GM12878 (cell line): ENCODE data around the gene HPD. TPM values are rescaled to one million over a fixed set of nuclear protein-coding genes. Genes with fewer than 3 reads are reported as not detected.

ENCODE experiments used
- ATAC-seq: fragments of 200-7000 bp; cut with Tn5 transposase; 3 replicates; pipeline ENCODE4 v1.9.1; 2020; ENCODE audit warnings: mild to moderate bottlenecking, moderate library complexity
- BruUV-seq: library from RNA; stranded (reverse); fragments of 400-500 nt; replicated peaks from 2 replicates; lab custom pipeline; 2021; lab: Mats Ljungman, UMichigan
- CTCF ChIA-PET: fragments of 300-600 bp; sonication (Branson Sonifier 250); formaldehyde crosslinking; extraction: SDS; loops from one replicate; lab custom pipeline; 2021; ENCODE audit warnings: inconsistent platforms; lab: Yijun Ruan, JAX
- POLR2A ChIA-PET: fragments of 350-600 bp; formaldehyde crosslinking; extraction: SDS; loops from one replicate; lab custom pipeline; 2021; ENCODE audit warnings: inconsistent platforms; lab: Charles Lee
- RAD21 ChIA-PET: fragments of 300-600 bp; sonication (Branson Sonifier 250); formaldehyde crosslinking; loops from one replicate; lab custom pipeline; 2023; ENCODE audit warnings: antibody characterized with exemption; ENCODE audit not compliant: unreplicated experiment; lab: Charles Lee
- SMC1A ChIA-PET: fragments of 300-600 bp; sonication (Branson Sonifier 250); formaldehyde crosslinking; loops from one replicate; lab custom pipeline; 2023; ENCODE audit not compliant: unreplicated experiment, uncharacterized antibody; lab: Charles Lee
- DNase-seq: peaks from one replicate; pipeline ENCODE4 v3.0.0-alpha.2; 2011; ENCODE audit warnings: low read depth, low spot score
- FAIRE-seq: peaks from 3 replicates; lab custom pipeline; 2011; peaks lifted over from hg19 to GRCh38; lab: Jason Lieb, UNC
- H2AFZ ChIP-seq: 2 replicates; pipeline ENCODE4 v1.6.0; 2011; ENCODE audit warnings: low read depth, low read length, control low read depth; ENCODE audit not compliant: control insufficient read depth
- H3K27ac ChIP-seq: 2 replicates; pipeline ENCODE4 v1.5.1; 2011; ENCODE audit warnings: control low read depth; ENCODE audit not compliant: control insufficient read depth, insufficient read depth
- H3K27me3 ChIP-seq, 2 experiments: replicated peaks in 1 of 2; 2 replicates each; pipeline versions ENCODE4 v1.6.0 to v1.6.1; 2011; ENCODE audit warnings: low read length in 1 of 2; ENCODE audit not compliant: control insufficient read depth in 2 of 2, insufficient read depth in 2 of 2
- H3K36me3 ChIP-seq, 2 experiments: 2 replicates each; pipeline ENCODE4 v1.5.1; 2011; ENCODE audit warnings: low read length in 1 of 2; ENCODE audit not compliant: control insufficient read depth in 2 of 2, insufficient read depth in 2 of 2
- H3K4me1 ChIP-seq: 2 replicates; pipeline ENCODE4 v1.6.1; 2011; ENCODE audit warnings: mild to moderate bottlenecking, low read length, moderate library complexity, mixed read lengths; ENCODE audit not compliant: control insufficient read depth, insufficient read depth
- H3K4me2 ChIP-seq: 2 replicates; pipeline ENCODE4 v1.6.0; 2011; ENCODE audit warnings: control low read depth; ENCODE audit not compliant: control insufficient read depth, insufficient read depth
- H3K4me3 ChIP-seq: fragments of 200-600 bp; sonication (generic); 2 replicates; pipeline ENCODE4 v1.5.1; 2016
- H3K79me2 ChIP-seq: 2 replicates; pipeline ENCODE4 v1.6.0; 2011; ENCODE audit warnings: low read length; ENCODE audit not compliant: control insufficient read depth, insufficient read depth
- H3K9ac ChIP-seq: 2 replicates; pipeline ENCODE4 v1.8.0; 2011; ENCODE audit warnings: low read length, control low read depth, mixed read lengths; ENCODE audit not compliant: control insufficient read depth, insufficient read depth
- H3K9me3 ChIP-seq: replicated peaks from 3 replicates; pipeline ENCODE4 v1.5.1; 2011; ENCODE audit warnings: mild to moderate bottlenecking, low read length; ENCODE audit not compliant: control insufficient read depth, insufficient read depth
- H4K20me1 ChIP-seq: 2 replicates; pipeline ENCODE4 v1.6.0; 2011; ENCODE audit not compliant: control insufficient read depth, insufficient read depth
- BACH1 ChIP-seq: fragments of 450-650 bp; IDR thresholded peaks from 2 replicates; pipeline ENCODE4 v1.6.1; 2017; ENCODE audit warnings: mild to moderate bottlenecking, borderline replicate concordance
- BCL3 ChIP-seq: IDR thresholded peaks from 2 replicates; pipeline ENCODE4 v1.6.1; 2011; ENCODE audit warnings: borderline replicate concordance, low read depth, mild to moderate bottlenecking, moderate library complexity, low read length; ENCODE audit not compliant: insufficient read depth, poor library complexity, severe bottlenecking
- CREB1 ChIP-seq: IDR thresholded peaks from 2 replicates; pipeline ENCODE4 v1.6.1; 2012; ENCODE audit warnings: low read depth, mild to moderate bottlenecking, inconsistent platforms
- EGR1 ChIP-seq, 2 experiments: IDR thresholded peaks; 1 replicate in 1 of 2; 2 replicates in 1 of 2; pipeline ENCODE4 v1.6.1; 2011 to 2012; ENCODE audit warnings: low read depth in 2 of 2, low read length in 2 of 2, borderline replicate concordance in 1 of 2, mild to moderate bottlenecking in 1 of 2, moderate library complexity in 1 of 2
- FOXK2 ChIP-seq: fragments of 450-650 bp; IDR thresholded peaks from 2 replicates; pipeline ENCODE4 v1.6.1; 2017; ENCODE audit warnings: mild to moderate bottlenecking, moderate library complexity
- LARP7 ChIP-seq: fragments of 450-650 bp; IDR thresholded peaks from 2 replicates; pipeline ENCODE4 v1.6.1; 2017; ENCODE audit warnings: mild to moderate bottlenecking
- NBN ChIP-seq: fragments of 450-650 bp; IDR thresholded peaks from 2 replicates; pipeline ENCODE4 v1.6.1; 2016
- PAX5 ChIP-seq: IDR thresholded peaks from 2 replicates; pipeline ENCODE4 v1.6.1; 2011; ENCODE audit warnings: low read depth, low read length, borderline replicate concordance
- RB1 ChIP-seq: fragments of 450-650 bp; formaldehyde crosslinking; IDR thresholded peaks from 2 replicates; pipeline ENCODE4 v1.6.1; 2017; ENCODE audit warnings: mild to moderate bottlenecking, borderline replicate concordance
- RBBP5 ChIP-seq: fragments of 200-600 bp; sonication (generic); conservative IDR thresholded peaks from 2 replicates; pipeline ENCODE4 v1.6.1; 2016
- SIX5 ChIP-seq: IDR thresholded peaks from 2 replicates; pipeline ENCODE4 v1.6.1; 2011; ENCODE audit warnings: mild to moderate bottlenecking, low read depth, low read length, moderate library complexity; ENCODE audit not compliant: severe bottlenecking
- STAT1 ChIP-seq: fragments of 450-650 bp; conservative IDR thresholded peaks from 2 replicates; pipeline ENCODE4 v1.6.1; 2014; ENCODE audit warnings: antibody characterized with exemption, mild to moderate bottlenecking
- ZNF217 ChIP-seq: fragments of 450-650 bp; IDR thresholded peaks from 2 replicates; pipeline ENCODE4 v1.6.1; 2017; ENCODE audit warnings: antibody characterized with exemption, mild to moderate bottlenecking
- WGBS: methylation state at CpG from one replicate; pipeline ENCODE4 v1.1.6; 2016; ENCODE audit warnings: low lambda C conversion rate; ENCODE audit not compliant: insufficient replicate concordance, insufficient coverage; ENCODE audit errors: missing lambda C conversion rate; 5-methylcytosine and 5-hydroxymethylcytosine counted together
- in situ Hi-C: fragments of 300-500 bp; cut with MboI; formaldehyde crosslinking; loops from 9 replicates; pipeline ENCODE4 v1.14.3; 2018; ENCODE audit warnings: mixed read lengths
- intact Hi-C: fragments of 100-400 bp; cut with micrococcal nuclease; formaldehyde crosslinking; loops from one replicate; pipeline ENCODE4 v1.14.2; 2022; ENCODE audit not compliant: unreplicated experiment
- polyA plus RNA-seq, 11 experiments: library from polyadenylated mRNA; depleted of rRNA in 4 of 11; unstranded in 6 of 11; stranded (reverse) in 5 of 11; fragments of >200 nt; fragmentation: Nextera tagmentation in 4 of 11; fragmentation: Illumina TruSeq in 1 of 11; extraction: Ambion mirVana in 4 of 11; extraction: Trizol in 1 of 11; gene quantifications; 1 replicate in 1 of 11; 2 replicates in 10 of 11; pipeline versions ENCODE4 v1.2.1 to v1.2.3, GENCODE V29; 2011 to 2016; ENCODE audit warnings: inconsistent platforms in 2 of 11, missing spikeins in 2 of 11, low read depth in 1 of 11
- total RNA-seq, 4 experiments: library from RNA; depleted of rRNA in 3 of 4; stranded (reverse); fragments of >200 nt in 3 of 4; fragmentation: Illumina TruSeq in 1 of 4; extraction: Trizol in 1 of 4; gene quantifications; 2 replicates each; pipeline versions ENCODE4 v1.2.1 to v1.2.3, GENCODE V29; 2013 to 2021

The HPD gene
- total and polyA plus RNA-seq, 10 of the 15 experiments (the other 5 are each of a cell fraction or from before 2014, with no cell fraction given): 0.04 to 0.69 (median 0.28) TPM; not detected in 7

GRCh38 chr12:121815263-121815662 lies 43.4 kb downstream of the HPD start:
- no peak overlapping the region for H2AFZ ChIP-seq
- no peaks in the 10 kb centered on the region for H3K27me3 ChIP-seq
- intact Hi-C loops (no loop called here), in situ Hi-C loops (no loop called here)
- POLR2A ChIA-PET: interaction anchor here (0.7 kb wide), 1 partner anchor 679 kb away, joined by 5 read pairs; no protein-coding TSS in a partner anchor
- H3K4me2 ChIP-seq: no peak overlapping the region
- H3K27ac ChIP-seq: no peak overlapping the region
- no TSS peak for BruUV-seq
- SMC1A ChIA-PET: interaction anchor here (0.7 kb wide), 1 partner anchor 25 kb away, joined by 3 read pairs; no protein-coding TSS in a partner anchor
- FAIRE-seq (no peak), DNase-seq (no peak), ATAC-seq (no peak)
- TF ChIP-seq PAX5: no peak
- no peak for TF ChIP-seq EGR1 (IDR thresholded peaks at IDR 0.05; ENCODE audit: borderline replicate concordance in 1 of 2, low read depth in 2 of 2, low read length in 2 of 2)
- TF ChIP-seq ZNF217: no peak
- TF ChIP-seq STAT1: no peak
- no peak for TF ChIP-seq CREB1
- no peak for TF ChIP-seq FOXK2
- no peak for TF ChIP-seq LARP7
- TF ChIP-seq SIX5: no peak
- TF ChIP-seq BCL3: no peak
- TF ChIP-seq RB1: no peak
- TF ChIP-seq BACH1: no peak
- TF ChIP-seq NBN: no peak
- no peak for TF ChIP-seq RBBP5
- H3K9ac ChIP-seq: no peak overlapping the region
- peaks cover 7% of the 10 kb centered on the region for H3K4me1 ChIP-seq
- H3K9me3 ChIP-seq: no peaks in the 10 kb centered on the region
- peaks cover 15 to 24% of the 10 kb centered on the region in 2 experiments; a peak in 3 of 4 replicates for H3K36me3 ChIP-seq
- RAD21 ChIA-PET: interaction anchor here (1.5 kb wide), 1 partner anchor 21 kb away, joined by 5 read pairs; no protein-coding TSS in a partner anchor
- WGBS: 91% methylated on average over 8 of the region's 8 CpGs
- H4K20me1 ChIP-seq: peaks cover 3% of the 10 kb centered on the region; the same call in 1 of the 2 replicates
- H3K79me2 ChIP-seq: peaks cover 28% of the 10 kb centered on the region
- H3K4me3 ChIP-seq: no peak overlapping the region
- CTCF ChIA-PET: interaction anchor here (0.6 to 2.1 kb wide), 4 partner anchors 9 to 174 kb away, joined by 3 to 13 read pairs (median 4); partner anchors contain the start of gene RHOF
